Measurements from ENCODE around the gene PARD3B. TPM values are rescaled to one million over a fixed set of nuclear protein-coding genes. Genes with fewer than 3 reads are reported as not detected.

The PARD3B gene
- total RNA-seq, 1 experiment from 2014 or later = 2.0 TPM

DNA sequence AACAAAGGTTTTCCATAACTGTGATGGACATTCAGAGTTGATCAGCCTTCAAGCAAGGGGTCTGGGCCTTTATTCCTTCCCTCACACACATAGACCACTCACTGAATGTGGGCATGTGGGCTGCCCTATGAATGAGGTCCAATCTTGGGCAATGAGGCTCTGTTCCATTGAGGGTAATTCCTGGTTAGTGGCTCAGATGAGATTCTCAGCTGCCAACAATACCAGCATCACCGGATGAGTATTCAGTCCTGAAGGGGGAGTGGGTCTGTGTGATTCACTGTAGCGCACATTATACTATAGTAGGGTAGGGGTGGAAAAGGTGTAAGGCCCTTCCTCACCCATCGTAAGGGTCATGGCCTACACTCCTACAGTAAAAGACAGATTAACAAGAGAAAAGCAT, 9.9 kb upstream of the PARD3B start:
- Histone ChIP-seq H3K27ac (ENCODE audit: low read depth, low read length) (no peak overlapping the region), H4K20me1 (ENCODE audit: insufficient read depth) (no peaks in the 10 kb centered on the region), H3K79me2 (ENCODE audit: insufficient read depth, low read length) (no peaks in the 10 kb centered on the region), H3K4me3 (replicated peaks in 1 of 2; ENCODE audit: low read depth in 1 of 2, low read length in 2 of 2) (no peak overlapping the region), H3K4me2 (ENCODE audit: low read length) (no peak overlapping the region), H2AFZ (ENCODE audit: low read depth, low read length, poor library complexity, severe bottlenecking) (no peak overlapping the region), H3K27me3 (ENCODE audit: insufficient read depth, low read length) (no peaks in the 10 kb centered on the region), H3K4me1 (ENCODE audit: control insufficient read depth in 1 of 2, insufficient read depth in 2 of 2, low read length in 2 of 2) (no peaks in the 10 kb centered on the region), H3K9me2 (ENCODE audit: insufficient read depth) (no peaks in the 10 kb centered on the region), H3K36me3 (ENCODE audit: control insufficient read depth in 1 of 2, insufficient read depth in 2 of 2, low read length in 2 of 2) (no peaks in the 10 kb centered on the region), H3K9ac (ENCODE audit: low read length) (no peak overlapping the region), H3K9me3 (ENCODE audit: control insufficient read depth in 1 of 2, insufficient read depth in 1 of 2, low read depth in 1 of 2, low read length in 2 of 2) (no peaks in the 10 kb centered on the region)
- no TSS peak for BruUV-seq (replicated peaks)
- intact Hi-C loops (cut with micrococcal nuclease) = no loop called here
- DNase-seq (ENCODE audit: low read depth, low spot score) (no peak), ATAC-seq (no peak)
- CTCF ChIA-PET = no interaction called here
- POLR2A ChIA-PET = no interaction called here
- no peak for TF ChIP-seq FOSL1 (IDR thresholded peaks at IDR 0.05; ENCODE audit: low read depth)
- no peak for TF ChIP-seq CEBPB (IDR thresholded peaks at IDR 0.05; ENCODE audit: low read depth)
- TF ChIP-seq POLR2A (IDR thresholded peaks at IDR 0.05; ENCODE audit: borderline replicate concordance, extremely low read depth, insufficient read depth, insufficient read length) = no peak
- no peak for TF ChIP-seq CBX3 (IDR thresholded peaks at IDR 0.05; ENCODE audit: low read depth)
- no peak for TF ChIP-seq JUND (IDR thresholded peaks at IDR 0.05)
- TF ChIP-seq POLR2AphosphoS5 (IDR thresholded peaks at IDR 0.05; ENCODE audit: low read depth, low read length) = no peak
- TF ChIP-seq, protein P1, sequence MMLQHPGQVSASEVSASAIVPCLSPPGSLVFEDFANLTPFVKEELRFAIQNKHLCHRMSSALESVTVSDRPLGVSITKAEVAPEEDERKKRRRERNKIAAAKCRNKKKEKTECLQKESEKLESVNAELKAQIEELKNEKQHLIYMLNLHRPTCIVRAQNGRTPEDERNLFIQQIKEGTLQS (IDR thresholded peaks at IDR 0.05) = no peak
- TF ChIP-seq, protein P2, sequence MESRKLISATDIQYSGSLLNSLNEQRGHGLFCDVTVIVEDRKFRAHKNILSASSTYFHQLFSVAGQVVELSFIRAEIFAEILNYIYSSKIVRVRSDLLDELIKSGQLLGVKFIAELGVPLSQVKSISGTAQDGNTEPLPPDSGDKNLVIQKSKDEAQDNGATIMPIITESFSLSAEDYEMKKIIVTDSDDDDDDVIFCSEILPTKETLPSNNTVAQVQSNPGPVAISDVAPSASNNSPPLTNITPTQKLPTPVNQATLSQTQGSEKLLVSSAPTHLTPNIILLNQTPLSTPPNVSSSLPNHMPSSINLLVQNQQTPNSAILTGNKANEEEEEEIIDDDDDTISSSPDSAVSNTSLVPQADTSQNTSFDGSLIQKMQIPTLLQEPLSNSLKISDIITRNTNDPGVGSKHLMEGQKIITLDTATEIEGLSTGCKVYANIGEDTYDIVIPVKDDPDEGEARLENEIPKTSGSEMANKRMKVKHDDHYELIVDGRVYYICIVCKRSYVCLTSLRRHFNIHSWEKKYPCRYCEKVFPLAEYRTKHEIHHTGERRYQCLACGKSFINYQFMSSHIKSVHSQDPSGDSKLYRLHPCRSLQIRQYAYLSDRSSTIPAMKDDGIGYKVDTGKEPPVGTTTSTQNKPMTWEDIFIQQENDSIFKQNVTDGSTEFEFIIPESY (IDR thresholded peaks at IDR 0.05; ENCODE audit: extremely low read depth, insufficient replicate concordance, low read length) = no peak
- TF ChIP-seq RAD21 (IDR thresholded peaks at IDR 0.05; ENCODE audit: low read depth) = no peak
- TF ChIP-seq, protein P3, sequence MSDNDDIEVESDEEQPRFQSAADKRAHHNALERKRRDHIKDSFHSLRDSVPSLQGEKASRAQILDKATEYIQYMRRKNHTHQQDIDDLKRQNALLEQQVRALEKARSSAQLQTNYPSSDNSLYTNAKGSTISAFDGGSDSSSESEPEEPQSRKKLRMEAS (IDR thresholded peaks at IDR 0.05) = no peak
- RAD21 ChIA-PET (ENCODE audit: low non-redundant PET in 1 of 2, low total read pairs in 2 of 2, uncharacterized antibody in 2 of 2, unreplicated experiment in 2 of 2) = no interaction called here
